Fibroblast of skin of left quadriceps (primary cell): ENCODE measurements around the gene PLCB1.

ENCODE experiments used
- DNase-seq, 2 experiments: peaks; one replicate each; pipeline ENCODE4 v3.0.0-alpha.2; 2013; ENCODE audit warnings: low read depth in 2 of 2

The PLCB1 gene

DNA sequence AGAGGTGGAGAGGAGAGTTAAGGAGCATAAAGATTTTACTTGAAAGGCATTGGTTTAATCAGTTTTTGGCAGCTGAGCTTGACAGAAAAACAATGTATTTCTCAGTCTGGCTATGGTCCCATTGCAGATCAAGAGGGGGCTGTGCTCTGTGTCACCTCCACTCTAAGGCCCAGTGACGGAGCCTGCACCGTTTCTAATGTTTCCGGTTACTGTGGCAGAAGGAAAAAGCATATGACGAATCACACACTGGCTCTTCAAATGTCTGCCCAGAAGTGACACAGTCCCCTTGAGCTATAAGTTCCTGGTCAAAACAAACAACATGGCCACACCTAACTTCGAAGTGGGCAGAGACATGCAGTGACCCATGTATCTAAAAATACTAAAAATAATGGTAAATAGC, 372.0 kb downstream of the PLCB1 start:
- no peak for DNase-seq

DNA sequence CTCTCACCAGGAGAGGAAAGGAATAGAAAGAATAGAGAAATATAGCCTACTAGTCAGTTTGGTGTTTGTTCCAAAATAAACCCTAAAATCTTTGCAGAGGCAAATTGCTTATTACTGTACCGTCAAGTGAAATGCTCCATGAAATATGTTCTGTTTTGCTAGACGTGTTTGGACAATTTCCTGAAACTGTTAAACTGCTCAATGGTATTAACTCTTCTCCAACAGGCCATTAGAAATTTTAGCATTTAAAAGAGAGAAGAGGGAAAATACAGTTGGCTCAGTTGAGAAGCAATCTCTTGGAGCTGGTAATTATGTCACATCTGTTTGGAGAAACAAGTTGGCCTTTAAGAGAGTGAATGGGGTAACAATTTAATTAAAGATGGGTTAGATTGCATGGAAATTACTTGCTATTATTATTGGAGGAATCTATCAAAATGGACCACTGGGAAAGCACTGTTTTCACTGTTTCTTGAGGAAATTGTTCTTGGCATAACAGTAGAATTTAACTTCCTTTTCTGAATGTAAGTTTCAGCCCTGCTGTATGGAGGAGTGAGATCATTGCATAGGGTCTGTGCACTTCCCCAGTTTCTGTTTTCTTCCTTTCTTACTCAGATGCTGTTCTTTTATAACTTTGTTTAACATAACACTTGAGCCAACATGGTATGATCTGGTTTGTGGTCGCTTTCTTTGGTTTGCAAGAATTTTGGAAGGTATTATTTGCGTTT, 373.6 kb downstream of the PLCB1 start:
- no peak for DNase-seq

DNA sequence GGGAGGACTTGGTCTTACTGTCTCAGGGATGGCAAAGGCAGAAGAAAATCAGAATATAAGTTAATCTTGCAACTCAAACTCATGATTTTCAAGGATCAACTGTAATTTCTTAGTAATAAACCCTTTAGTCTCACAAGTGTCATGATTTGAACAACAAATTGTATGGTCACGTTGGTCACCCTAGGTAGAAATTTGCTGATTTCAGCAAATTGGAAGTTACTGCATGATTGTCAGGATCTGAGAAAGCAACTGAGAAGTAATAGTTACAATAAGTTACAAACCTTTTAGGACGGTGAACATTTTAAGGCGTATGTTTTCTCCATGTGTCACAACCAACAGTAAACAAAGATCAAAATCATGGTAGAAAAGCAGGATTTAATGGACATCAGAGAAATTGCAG, 375.2 kb downstream of the PLCB1 start:
- DNase-seq: no peak

DNA sequence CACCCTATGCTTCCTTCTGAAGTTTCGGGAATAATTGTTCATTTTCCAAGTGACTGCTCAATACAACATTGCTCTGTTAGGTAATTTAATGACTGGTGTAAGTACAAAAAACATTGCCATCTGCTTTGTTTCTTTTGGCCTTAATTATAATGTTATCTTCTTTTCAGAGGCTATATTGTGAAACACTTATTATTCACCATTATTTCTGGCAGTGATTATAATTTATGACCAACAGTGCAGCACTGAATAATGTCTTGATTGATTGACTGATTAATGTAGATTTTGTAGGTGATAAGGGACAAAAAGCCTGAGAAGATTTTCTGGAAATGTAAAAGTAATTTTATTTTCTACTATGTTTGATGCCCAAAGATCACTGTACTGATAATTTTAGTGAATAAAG, 377.7 kb downstream of the PLCB1 start:
- DNase-seq: no peak

DNA sequence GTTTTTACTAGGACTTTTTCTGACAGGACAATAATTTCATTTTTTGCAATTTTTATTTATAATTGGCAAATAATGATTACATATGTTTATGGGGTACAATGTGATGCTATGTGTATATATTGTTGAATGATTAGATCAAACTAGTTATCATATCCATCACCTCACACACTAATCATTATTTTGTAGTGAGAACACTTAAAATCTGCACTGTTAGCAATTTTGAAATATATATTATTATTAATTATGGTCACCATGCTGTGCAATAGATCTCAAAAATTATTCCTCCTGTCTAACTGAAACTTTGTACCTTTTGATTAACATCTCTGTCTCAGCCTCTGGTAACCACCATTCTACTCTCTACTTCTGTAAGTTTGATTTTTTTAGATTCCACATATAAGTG, 378.7 kb downstream of the PLCB1 start:
- no peak for DNase-seq

DNA sequence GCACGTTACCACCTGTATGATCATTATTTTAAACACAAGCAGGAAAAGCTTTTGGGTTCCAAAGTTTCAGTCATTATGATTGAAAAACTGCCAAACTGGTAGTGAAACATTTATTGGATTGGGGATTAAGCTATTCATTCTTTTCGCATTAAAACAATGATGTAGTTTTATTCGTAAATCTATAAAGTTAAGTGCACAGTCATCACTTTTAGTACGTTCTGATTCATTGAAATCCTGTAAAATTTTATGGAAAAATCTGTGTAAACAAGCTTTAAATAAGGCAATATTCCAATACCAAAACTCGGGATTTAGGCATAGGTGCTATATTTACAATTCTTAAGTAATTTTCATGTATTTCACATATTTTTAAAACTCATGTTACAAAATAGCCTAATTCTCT, 379.9 kb downstream of the PLCB1 start:
- no peak for DNase-seq

DNA sequence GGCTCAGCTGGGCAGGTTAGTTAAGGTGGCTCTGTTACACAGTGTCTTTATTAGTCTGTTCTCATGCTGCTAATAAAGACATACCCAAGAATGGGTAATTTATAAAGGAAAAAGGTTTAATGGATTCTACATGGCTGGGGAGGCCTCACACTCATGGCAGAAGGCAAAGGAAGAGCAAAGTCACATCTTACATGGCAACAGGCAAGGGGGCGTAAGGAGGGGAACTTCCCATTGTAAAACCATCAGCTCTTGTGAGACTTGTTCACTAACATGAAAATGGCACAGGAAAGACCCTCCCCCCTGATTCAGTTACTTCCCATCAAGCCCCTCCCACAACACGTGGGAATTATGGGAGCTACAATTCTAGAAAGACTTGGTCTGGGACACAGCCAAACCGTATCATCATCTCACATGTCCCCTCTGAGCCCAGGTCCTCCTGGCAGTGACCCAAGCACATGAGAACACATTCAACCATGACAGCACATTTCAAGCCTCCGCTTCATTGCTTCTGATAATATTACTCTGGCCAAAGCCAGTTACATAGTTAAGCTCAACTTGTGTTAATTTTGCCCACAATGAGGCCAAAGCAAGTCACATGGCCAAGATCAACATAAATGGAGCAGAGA, 383.9 kb downstream of the PLCB1 start:
- DNase-seq: no peak

DNA sequence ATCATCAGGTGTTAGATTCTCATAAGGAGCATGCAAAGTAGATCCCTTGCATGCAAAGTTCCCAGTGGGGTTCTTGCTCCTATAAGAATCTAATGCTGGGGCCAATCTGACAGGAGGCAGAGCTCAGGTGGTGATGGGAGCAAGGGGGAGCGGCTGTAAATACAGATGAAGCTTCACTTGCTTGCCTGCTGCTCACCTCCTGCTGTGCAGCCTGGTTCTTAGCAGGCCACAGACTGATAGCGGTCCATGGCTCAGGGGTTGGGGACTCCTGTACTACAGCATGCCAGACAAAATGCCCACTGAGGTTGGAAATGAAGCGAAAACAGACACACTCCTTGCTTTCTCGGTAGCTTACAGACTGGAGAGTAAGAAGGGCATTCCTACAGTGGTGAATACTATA, 386.8 kb downstream of the PLCB1 start:
- DNase-seq: no peak

DNA sequence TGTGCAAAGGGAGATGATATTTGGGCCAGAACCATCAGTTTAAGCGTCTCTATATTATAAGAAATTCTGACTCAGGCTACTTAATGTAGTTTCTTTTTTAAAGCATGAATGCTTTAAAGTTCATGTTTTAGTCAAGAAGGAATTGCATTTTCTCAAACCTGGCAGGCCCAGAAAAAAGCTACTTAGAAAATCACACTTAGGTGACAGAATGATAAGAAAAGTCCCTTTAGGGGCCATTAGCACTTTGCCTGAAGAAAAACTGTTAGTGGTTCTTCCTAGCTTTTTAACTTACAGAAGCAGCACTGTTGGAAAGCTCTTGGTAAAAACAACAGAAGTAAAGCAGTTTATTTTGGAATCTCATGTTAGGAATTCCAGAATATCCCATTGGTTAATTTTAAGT, 387.8 kb downstream of the PLCB1 start:
- no peak for DNase-seq

DNA sequence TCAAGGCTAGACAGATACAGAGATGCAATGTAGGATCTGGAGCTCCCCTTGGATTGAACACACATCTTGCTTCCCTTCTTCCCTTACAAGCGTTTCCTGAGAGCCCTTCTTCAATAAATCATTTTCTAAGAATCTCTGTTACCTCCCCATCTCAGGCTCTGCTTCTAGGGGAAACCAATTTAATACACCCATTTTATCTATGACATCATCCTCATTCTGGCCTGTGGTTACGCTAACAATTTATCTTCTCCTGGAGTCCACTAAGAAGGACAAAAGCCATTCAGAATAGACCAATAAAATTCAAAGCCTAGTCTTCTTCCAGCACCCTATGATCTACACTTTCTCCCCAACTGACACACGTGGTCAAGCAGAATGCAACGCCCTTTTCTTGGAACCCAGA, 390.1 kb downstream of the PLCB1 start:
- no peak for DNase-seq

DNA sequence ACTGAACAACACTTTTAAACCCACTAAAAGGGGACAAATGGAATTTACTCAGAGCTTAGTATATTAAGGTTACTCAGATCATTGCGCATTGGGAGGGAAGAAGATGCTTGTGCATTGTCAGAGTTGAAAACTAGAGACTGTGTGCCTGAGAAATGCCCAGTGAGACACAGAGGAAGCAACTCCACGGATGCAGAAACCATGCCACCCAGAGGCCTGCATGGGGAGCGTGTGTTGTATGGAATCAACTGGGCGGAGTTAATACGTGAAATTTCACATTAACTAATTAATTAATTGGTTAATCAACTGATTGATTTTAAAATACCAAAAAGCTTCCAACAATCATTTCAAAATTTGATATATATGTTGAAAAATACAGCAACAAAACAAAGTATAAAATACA, 391.6 kb downstream of the PLCB1 start:
- DNase-seq: no peak

DNA sequence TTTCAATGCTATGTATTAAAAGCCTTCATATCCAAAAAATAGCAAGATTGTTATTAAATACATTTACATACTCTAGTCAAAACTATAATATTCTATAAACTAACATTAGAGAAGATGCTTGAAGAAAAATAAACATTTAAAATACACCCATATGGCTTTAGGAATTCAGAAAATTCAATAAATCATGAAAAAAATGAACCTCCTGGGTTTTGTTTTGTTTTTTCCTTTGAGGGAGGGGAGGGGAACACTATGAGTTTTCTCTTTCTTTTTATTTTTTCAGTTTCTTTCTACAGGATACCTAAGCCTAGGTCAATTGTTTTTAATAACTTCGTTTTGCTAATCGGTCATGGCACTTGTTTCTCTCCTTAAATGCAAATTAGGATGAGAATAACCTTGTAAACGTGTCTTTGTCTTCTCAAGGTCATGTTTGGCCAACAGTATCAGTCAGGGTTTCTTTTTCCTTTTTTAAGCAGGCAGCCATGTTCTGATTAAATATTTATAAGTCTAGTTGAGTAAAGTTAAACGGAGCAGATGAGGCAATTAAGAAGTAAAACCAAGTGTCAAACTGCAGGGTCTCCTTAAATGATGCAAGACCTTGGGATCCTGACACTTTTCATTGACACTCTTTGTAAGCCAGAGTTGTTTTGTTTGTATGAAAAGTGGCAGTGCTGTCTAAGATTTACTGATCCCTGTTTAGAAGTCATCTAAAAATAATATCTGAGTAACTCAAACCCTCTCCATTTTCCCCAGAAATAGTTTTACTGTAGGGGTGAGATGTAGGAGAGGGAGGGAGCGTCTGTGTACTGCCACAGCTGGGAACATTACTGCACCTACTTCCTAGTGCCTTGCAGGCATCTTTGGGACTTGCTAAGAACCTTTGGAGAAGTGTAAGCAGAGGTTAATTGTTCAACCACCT, 392.3 kb downstream of the PLCB1 start:
- DNase-seq: no peak

DNA sequence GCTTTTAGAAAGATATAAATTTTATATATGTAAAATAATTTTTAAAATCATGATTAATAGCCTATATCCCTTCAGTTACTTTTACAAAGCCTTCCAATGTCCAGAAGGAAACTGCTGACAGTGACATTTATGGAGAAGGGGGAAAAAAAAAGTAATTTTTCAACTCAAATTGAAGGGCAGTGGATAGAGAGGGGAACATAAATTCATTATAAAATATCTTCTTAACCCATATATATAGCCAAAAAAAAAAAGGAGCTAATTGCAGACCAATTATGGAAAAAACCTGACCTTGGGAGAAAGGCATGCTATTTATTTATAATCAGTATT, 392.9 kb downstream of the PLCB1 start:
- no peak for DNase-seq

DNA sequence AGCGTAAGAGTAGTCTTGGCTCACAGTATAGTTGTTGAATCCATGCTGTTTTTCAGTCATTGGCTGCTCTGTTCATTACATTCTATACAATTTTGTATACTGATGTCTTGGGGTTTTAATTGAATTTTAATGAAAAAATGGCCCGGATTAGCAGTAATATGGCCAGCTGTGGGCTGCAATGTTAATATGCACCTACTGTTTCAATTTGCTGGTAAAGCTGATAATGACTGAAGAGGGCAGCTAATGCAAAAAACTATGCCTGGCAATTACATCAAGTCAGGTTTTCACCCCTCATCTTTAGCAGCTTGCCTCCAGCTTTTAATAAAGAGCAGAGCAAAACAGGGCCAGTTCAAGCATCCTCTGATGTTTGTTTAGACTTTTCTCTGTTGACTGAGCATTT, 394.5 kb downstream of the PLCB1 start:
- DNase-seq: no peak

DNA sequence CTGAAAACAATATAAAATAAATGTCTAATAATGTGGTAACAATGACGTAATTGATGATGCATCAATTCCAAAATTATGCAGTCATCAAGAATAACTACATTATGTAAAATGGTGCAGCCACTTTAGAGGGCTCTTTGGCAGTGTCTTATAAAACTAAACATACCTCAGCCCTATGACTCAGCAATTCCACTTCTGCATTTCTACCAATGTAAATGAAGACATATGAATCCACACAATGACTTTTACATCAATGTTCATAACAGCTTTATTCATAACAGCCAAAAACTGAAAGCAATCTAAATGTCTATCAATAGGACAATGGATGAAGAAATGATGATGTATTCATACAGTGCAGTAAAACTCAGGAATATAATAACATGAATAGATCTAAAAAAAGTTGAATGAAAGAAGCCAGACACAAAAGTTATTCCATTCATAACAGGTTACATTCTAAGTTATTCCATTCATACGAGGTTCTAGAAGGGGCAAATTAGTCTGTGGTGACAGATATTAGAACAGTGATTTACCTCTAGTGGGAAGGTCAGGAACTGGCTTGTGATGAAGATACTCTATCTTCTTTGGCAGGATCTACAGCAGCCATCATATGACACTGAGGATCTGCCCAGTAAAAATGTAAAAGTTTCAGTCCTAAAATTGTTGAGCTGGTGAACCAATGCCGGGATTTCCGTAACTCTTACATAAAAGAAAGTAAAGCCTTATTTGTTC, 396.1 kb downstream of the PLCB1 start:
- peak; percentile 69 to 73 for DNase-seq

DNA sequence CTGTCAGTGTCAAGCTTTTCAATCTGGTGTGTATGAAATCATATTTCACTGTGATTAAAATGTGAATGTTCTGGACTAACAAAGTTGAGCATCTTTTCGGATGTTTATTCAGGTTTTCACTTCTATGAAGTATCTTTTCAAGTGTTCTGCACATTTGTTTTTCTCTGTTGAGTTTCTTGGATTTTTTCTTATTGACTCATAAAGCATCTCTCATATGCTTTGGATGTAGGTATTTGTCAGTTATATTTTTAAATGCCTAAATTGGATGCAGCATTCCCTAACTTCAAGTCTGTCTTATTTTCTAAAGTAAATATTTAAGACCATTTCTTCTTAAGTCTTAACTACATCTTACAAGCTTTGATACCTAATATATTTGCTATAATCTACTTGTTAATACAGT, 398.0 kb downstream of the PLCB1 start:
- DNase-seq: peak in 1 of 2 experiments; percentile 8

DNA sequence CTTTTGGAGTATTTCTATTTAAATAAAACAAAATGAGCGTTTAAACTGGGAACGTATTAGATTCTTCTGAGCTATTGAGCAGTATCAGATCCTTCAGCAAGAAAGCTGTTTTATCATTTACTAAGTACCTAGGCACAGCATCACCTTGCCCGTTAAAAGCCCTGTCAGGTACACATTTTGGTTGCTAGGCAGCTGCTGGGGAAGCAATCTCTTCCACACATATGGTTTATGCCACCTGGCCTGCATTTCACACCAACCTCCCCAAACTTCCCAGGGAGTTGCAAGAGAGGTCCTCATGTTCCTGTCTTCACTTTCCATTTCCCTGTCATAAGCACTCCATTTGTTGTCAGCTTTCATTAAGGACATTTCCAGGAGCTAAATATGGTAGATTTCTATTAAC, 400.1 kb downstream of the PLCB1 start:
- no peak for DNase-seq

DNA sequence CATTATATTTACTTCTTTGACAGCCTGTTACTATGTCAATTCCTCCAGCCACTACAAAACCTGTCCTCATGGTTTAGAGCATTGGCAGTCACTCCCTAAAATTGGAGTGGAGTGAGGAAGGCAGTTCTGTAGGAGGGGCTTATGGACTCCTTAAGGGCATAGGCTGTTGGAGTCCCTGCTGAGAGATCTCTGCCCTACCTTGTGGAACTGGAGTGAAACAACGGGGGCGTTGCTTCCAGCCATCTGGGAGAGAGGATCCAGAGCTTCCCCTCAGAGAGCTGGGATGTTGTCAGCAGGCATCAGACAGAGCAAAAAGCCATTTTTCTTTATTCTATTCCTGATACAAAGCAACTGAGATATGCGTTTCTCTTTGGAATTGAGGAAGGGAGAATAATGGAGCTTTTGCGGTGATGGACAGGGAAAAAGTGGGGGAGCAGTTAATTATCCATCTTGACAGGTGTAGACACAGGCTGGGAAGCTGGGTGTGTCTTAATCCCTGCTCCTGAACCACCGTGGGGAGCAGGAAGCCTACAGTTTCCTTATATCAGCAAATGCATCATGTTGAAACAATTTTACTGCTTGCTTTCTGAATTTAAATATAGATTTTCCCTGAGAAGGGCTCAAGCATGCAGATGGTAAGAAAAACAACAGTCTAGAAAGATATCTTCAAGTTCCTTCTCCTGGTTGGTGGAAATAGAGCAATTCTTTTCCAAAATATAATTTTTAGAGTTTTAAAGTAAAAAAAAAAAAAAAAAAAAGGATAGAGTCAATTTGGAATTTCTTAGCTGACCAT, 402.5 kb downstream of the PLCB1 start:
- no peak for DNase-seq

DNA sequence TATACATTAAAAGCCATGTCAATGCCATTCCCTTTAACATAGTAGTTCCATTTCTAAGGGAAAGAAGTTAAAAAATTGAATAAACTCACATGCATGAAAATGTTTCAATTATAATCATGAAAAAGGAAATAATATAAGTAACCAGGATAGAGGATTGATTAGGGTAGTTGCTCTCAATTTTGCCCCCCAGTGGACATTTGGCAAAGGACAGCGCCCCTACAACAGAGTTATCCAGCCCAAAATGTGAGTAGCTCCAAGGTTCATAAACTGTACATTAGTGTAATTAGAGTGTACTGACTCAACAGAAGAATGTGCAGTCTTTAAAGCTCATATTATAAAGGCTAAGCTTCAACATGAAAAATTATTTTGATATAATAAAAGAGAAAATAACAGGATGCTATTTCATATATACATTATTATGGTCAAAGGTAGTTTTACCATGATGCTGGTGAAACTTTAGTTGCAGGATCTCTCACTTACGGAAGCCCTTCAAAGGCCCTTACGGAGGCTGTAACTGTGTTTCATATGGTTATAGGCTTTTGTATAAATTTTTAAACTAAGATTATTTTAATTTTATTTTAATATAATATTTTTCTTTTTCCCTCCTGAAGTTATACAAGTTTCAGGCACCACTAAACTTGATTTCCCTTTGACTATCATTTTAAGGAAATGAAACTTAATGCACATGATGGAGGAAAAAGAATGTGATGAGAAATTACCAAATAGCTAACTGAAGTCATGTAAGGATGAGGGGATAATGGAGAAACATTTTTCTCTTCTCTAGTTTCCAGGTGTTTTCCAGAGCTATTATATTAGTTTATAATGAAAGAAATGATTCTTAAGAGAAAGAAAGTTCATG, 403.6 kb downstream of the PLCB1 start:
- no peak for DNase-seq

DNA sequence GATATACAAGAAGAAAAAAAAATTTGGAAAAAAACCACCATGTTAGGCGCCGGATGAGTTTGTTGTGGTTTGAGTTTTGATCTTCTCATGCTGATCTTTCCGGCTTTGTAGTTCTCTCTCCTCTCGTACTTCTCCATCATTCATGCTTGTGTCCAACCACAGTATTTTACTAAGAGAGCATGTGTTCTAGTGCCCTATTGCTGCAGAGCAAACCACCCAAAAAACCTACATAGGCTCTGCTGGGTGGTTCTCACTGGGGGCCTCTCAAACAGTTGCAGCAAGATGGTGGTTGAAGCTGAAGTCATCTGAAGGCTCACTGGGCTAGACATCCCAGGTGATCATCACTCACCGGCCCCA, 404.2 kb downstream of the PLCB1 start:
- DNase-seq: no peak

DNA sequence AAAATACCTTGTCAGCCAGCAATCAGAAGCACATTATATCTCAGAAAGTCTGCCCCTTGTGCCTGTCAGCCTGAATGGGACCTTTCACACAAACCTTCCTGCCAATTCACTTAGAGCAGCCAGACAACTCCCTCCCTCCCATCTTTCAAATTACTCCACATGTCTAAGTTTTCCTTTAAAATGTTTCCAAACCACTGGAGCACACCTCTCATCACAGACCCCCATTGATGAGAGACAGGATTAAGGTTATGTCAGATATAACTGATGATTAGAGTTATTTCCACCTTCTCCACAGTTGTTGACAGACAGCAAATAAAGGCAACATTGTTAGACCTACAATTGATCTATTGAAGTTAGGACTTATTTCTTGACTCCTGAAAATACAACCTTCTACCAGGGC, 408.4 kb downstream of the PLCB1 start:
- no peak for DNase-seq
